B cell (primary cell): ENCODE measurements around the gene PRLR. TPM values are rescaled to one million over a fixed set of nuclear protein-coding genes. Genes with fewer than 3 reads are reported as not detected.

Source experiments
- ATAC-seq: fragments of 200-7000 bp; cut with Tn5 transposase; one replicate; pipeline ENCODE4 v1.10.0; 2021; ENCODE audit warnings: low read depth, mild to moderate bottlenecking, moderate number of reproducible peaks, moderate library complexity
- CTCF ChIA-PET: fragments of 350-600 bp; sonication (Branson Sonifier 250); formaldehyde crosslinking; loops from one replicate; lab custom pipeline; 2021; ENCODE audit warnings: antibody characterized with exemption, inconsistent platforms; lab: Charles Lee
- POLR2A ChIA-PET: fragments of 350-600 bp; sonication (Branson Sonifier 250); formaldehyde crosslinking; loops from one replicate; lab custom pipeline; 2021; ENCODE audit warnings: antibody characterized with exemption; lab: Charles Lee
- DNase-seq: peaks from one replicate; pipeline ENCODE4 v3.0.0; 2013
- H2AFZ ChIP-seq: 2 replicates; pipeline ENCODE4 v1.6.1; 2012; ENCODE audit warnings: mild to moderate bottlenecking, low read depth, low read length; ENCODE audit not compliant: insufficient read depth, poor library complexity, severe bottlenecking
- H3K27ac ChIP-seq, 2 donors: 1 replicate in 1 of 2; 2 replicates in 1 of 2; pipeline ENCODE4 v1.5.1; 2012 to 2013; ENCODE audit warnings: low read length in 2 of 2, mild to moderate bottlenecking in 2 of 2, moderate library complexity in 1 of 2
- H3K27me3 ChIP-seq, 4 experiments: fragments of 200-600 bp in 1 of 4; sonication (generic) in 1 of 4; replicated peaks in 1 of 4; 1 replicate in 2 of 4; 2 replicates in 2 of 4; pipeline versions ENCODE4 v1.6.1 to v1.7.0; 2013 to 2016; ENCODE audit warnings: low read length in 3 of 4, mild to moderate bottlenecking in 2 of 4, mixed read lengths in 1 of 4, moderate library complexity in 1 of 4; ENCODE audit not compliant: insufficient read depth in 4 of 4, control insufficient read depth in 3 of 4; ENCODE audit errors: control extremely low read depth in 1 of 4
- H3K36me3 ChIP-seq, 2 experiments: replicated peaks in 1 of 2; 1 replicate in 1 of 2; 2 replicates in 1 of 2; pipeline versions ENCODE4 v1.6.1 to v1.7.1; 2013; ENCODE audit warnings: low read length in 1 of 2; ENCODE audit not compliant: insufficient read depth in 2 of 2, control insufficient read depth in 1 of 2; ENCODE audit errors: control extremely low read depth in 1 of 2, extremely low read depth in 1 of 2
- H3K4me1 ChIP-seq, 2 donors: fragments of 200-600 bp in 1 of 2; sonication (generic) in 1 of 2; 1 replicate in 1 of 2; 2 replicates in 1 of 2; pipeline versions ENCODE4 v1.5.1 to v1.6.1; 2013 to 2017; ENCODE audit warnings: low read length in 2 of 2; ENCODE audit not compliant: control insufficient read depth in 2 of 2, insufficient read depth in 2 of 2
- H3K4me2 ChIP-seq: replicated peaks from 2 replicates; pipeline ENCODE3; 2012; ENCODE audit warnings: mild to moderate bottlenecking, low read depth, low read length; ENCODE audit not compliant: poor library complexity, severe bottlenecking
- H3K4me3 ChIP-seq, 5 experiments: fragments of 200-600 bp in 1 of 5; sonication (generic) in 1 of 5; 1 replicate in 3 of 5; 2 replicates in 2 of 5; pipeline versions ENCODE4 v1.5.1 to v1.7.0; 2011 to 2016; ENCODE audit warnings: low read length in 4 of 5, mild to moderate bottlenecking in 4 of 5, low read depth in 2 of 5, control low read depth in 1 of 5, moderate library complexity in 1 of 5; ENCODE audit not compliant: insufficient read depth in 1 of 5; ENCODE audit errors: control extremely low read depth in 1 of 5, extremely low read depth in 1 of 5
- H3K79me2 ChIP-seq: fragments of 200-600 bp; sonication (generic); one replicate; pipeline ENCODE4 v1.6.0; 2016; ENCODE audit warnings: low read length; ENCODE audit not compliant: control insufficient read depth, insufficient read depth
- H3K9ac ChIP-seq: fragments of 200-600 bp; sonication (generic); 2 replicates; pipeline ENCODE4 v1.6.1; 2017; ENCODE audit warnings: mild to moderate bottlenecking, low read length, moderate library complexity
- H3K9me3 ChIP-seq, 3 donors: one replicate each; pipeline versions ENCODE4 v1.6.1 to v1.7.1; 2013; ENCODE audit warnings: low read length in 2 of 3; ENCODE audit not compliant: control insufficient read depth in 2 of 3, insufficient read depth in 1 of 3; ENCODE audit errors: control extremely low read depth in 1 of 3
- H4K20me1 ChIP-seq: 2 replicates; pipeline ENCODE4 v1.6.0; 2012; ENCODE audit warnings: mild to moderate bottlenecking, low read length; ENCODE audit not compliant: insufficient read depth, control insufficient read depth, poor library complexity, severe bottlenecking
- H3K27ac Mint-ChIP-seq: one replicate; pipeline ENCODE4 v1.8.0; 2021; ENCODE audit warnings: mixed read lengths
- H3K27me3 Mint-ChIP-seq: one replicate; pipeline ENCODE4 v1.8.0; 2021; ENCODE audit warnings: mixed read lengths
- H3K4me1 Mint-ChIP-seq: one replicate; pipeline ENCODE4 v1.8.0; 2021; ENCODE audit warnings: mixed read lengths
- H3K4me3 Mint-ChIP-seq: one replicate; pipeline ENCODE4 v1.8.0; 2021; ENCODE audit warnings: mixed read lengths
- H3K9me3 Mint-ChIP-seq: one replicate; pipeline ENCODE4 v1.8.0; 2022; ENCODE audit warnings: mixed read lengths; ENCODE audit not compliant: insufficient read depth
- EZH2 ChIP-seq: IDR thresholded peaks from 2 replicates; pipeline ENCODE4 v1.6.1; 2012; ENCODE audit warnings: borderline replicate concordance, low read depth, mild to moderate bottlenecking, moderate library complexity, low read length; ENCODE audit not compliant: insufficient read depth, poor library complexity, severe bottlenecking
- WGBS: methylation state at CpG from one replicate; pipeline ENCODE4 v1.1.5; 2013; ENCODE audit warnings: missing lambda C conversion rate; ENCODE audit not compliant: insufficient coverage; 5-methylcytosine and 5-hydroxymethylcytosine counted together
- intact Hi-C: fragments of 100-400 bp; cut with micrococcal nuclease; formaldehyde crosslinking; loops from one replicate; pipeline ENCODE4 v1.10.0; 2022
- polyA plus RNA-seq: library from polyadenylated mRNA; depleted of rRNA; stranded (reverse); fragments of >200 nt; gene quantifications from 2 replicates; pipeline ENCODE4 v1.2.3, GENCODE V29; 2012
- total RNA-seq, 2 donors: library from RNA; stranded (reverse); fragments of 120-200 nt in 1 of 2; gene quantifications; 1 replicate in 1 of 2; 2 replicates in 1 of 2; pipeline versions ENCODE4 v1.2.3 to v1.2.4, GENCODE V29; 2013 to 2022
- TF ChIP-seq, protein P1 (sequence below): fragments of 200-600 bp; IDR thresholded peaks from one replicate; pipeline ENCODE4 v1.8.0; 2022; ENCODE audit warnings: antibody characterized with exemption, mild to moderate bottlenecking

The PRLR gene
- total and polyA plus RNA-seq, 2 donors (not counting 1 experiment from before 2014, with no cell fraction given), result 0.39 TPM; not detected in 1

DNA sequence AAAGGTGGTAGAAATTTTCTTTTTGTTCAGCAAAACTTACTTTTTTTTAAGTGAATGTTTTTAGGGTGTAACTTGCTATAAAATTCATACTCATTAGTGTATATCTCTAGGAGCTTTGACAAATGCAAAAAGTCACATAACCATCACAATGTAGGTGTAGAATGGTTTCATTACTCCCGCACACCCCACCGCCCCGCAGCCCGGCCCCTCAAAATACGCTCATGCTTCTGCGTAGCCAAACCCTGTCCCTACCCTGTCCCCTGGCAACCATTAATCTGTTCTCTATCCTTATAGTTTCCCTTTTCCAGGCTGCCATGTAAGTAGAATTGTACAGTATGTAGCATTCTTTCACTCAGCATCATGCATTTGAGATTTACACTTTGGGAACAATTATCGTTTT is 9.2 kb upstream of the PRLR start:
- ATAC-seq (no peak), DNase-seq (no peak)
- no peaks in the 10 kb centered on the region for H3K4me1 ChIP-seq
- ChIA-PET CTCF (no interaction called here), POLR2A (no interaction called here)
- Mint-ChIP-seq H3K4me3 (no peak overlapping the region), H3K27ac (no peak overlapping the region), H3K9me3 (no peaks in the 10 kb centered on the region), H3K4me1 (no peaks in the 10 kb centered on the region), H3K27me3 (peaks cover 4% of the 10 kb centered on the region)
- TF ChIP-seq, protein P1, sequence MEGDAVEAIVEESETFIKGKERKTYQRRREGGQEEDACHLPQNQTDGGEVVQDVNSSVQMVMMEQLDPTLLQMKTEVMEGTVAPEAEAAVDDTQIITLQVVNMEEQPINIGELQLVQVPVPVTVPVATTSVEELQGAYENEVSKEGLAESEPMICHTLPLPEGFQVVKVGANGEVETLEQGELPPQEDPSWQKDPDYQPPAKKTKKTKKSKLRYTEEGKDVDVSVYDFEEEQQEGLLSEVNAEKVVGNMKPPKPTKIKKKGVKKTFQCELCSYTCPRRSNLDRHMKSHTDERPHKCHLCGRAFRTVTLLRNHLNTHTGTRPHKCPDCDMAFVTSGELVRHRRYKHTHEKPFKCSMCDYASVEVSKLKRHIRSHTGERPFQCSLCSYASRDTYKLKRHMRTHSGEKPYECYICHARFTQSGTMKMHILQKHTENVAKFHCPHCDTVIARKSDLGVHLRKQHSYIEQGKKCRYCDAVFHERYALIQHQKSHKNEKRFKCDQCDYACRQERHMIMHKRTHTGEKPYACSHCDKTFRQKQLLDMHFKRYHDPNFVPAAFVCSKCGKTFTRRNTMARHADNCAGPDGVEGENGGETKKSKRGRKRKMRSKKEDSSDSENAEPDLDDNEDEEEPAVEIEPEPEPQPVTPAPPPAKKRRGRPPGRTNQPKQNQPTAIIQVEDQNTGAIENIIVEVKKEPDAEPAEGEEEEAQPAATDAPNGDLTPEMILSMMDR, result no peak
- no peak for TF ChIP-seq EZH2
- 100% methylated on average over 1 of the region's 7 CpGs for WGBS
- no peak overlapping the region for H3K9ac ChIP-seq
- H3K27ac ChIP-seq, result no peak overlapping the region
- no peaks in the 10 kb centered on the region for H3K9me3 ChIP-seq
- H3K4me2 ChIP-seq, result no peak overlapping the region
- H3K79me2 ChIP-seq, result no peaks in the 10 kb centered on the region
- H2AFZ ChIP-seq, result no peak overlapping the region
- intact Hi-C loops, result no loop called here
- H3K27me3 ChIP-seq, result peaks cover 0 to 4% (median 1%) of the 10 kb centered on the region in 4 experiments
- H3K4me3 ChIP-seq, result no peak overlapping the region
- no peaks in the 10 kb centered on the region for H3K36me3 ChIP-seq
- H4K20me1 ChIP-seq, result no peaks in the 10 kb centered on the region

DNA sequence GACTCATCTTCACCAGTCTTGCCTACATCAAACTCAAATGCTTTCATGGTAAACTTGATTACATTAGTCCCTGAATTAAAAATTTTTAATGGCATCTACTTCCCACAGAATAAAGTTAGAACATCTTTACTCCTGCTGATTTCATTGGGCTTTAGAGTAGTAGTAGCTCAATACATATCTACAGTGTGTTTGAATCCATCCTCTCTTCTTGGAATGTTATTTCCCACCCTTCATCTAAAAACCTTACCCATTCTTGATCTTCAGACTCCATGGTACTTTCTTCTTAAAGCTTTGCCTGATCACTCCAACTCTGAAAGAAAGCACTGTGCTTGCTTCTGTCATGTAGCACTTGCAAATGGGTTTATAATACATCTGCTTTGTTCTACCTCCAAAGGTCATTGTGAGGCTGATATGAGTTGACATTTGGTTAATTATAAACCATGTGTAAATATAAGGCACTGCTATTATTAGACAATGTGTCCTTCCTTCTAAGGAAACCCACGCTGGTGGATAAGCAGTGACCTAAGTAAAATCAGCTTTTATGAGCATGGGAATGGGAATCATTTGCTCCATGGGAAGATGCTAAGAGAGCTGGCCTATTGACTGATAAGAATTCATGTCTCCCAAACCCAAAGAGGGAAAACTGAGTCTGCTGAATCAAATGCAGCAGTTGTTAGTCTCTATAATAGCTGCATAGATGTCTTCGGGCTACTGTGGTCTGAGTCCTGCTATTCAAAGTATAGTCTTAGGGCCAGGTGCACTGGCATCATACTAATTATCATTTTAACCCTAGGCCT is 7.5 kb upstream of the PRLR start:
- WGBS, result 80% methylated on average over 1 of the region's 2 CpGs
- no peak overlapping the region for H3K27ac Mint-ChIP-seq
- DNase-seq, result no peak

More for the DNA sequence above, 7.5 kb upstream of the PRLR start:
- ChIA-PET CTCF (interaction anchor here (0.8 kb wide), 1 partner anchor 9 kb away, joined by 3 read pairs; no protein-coding TSS in a partner anchor), POLR2A (no interaction called here)
- H4K20me1 ChIP-seq, result no peaks in the 10 kb centered on the region
- no peak overlapping the region for H3K4me3 Mint-ChIP-seq
- no peaks in the 10 kb centered on the region for H3K36me3 ChIP-seq
- H3K79me2 ChIP-seq, result no peaks in the 10 kb centered on the region
- no peak overlapping the region for H2AFZ ChIP-seq
- intact Hi-C loops, result no loop called here
- no peak for ATAC-seq
- no peak overlapping the region for H3K4me3 ChIP-seq
- H3K9me3 Mint-ChIP-seq, result no peaks in the 10 kb centered on the region
- no peak overlapping the region for H3K4me2 ChIP-seq
- H3K9me3 ChIP-seq, result no peaks in the 10 kb centered on the region
- H3K27me3 ChIP-seq, result no peaks in the 10 kb centered on the region
- H3K27ac ChIP-seq, result no peak overlapping the region
- H3K27me3 Mint-ChIP-seq, result peaks cover 3% of the 10 kb centered on the region
- no peaks in the 10 kb centered on the region for H3K4me1 Mint-ChIP-seq
- TF ChIP-seq, protein P1, result no peak
- TF ChIP-seq EZH2, result no peak
- no peak overlapping the region for H3K9ac ChIP-seq
- no peaks in the 10 kb centered on the region for H3K4me1 ChIP-seq
